ENCODE data around the gene MYO5B.
"Not testable (repeated sequence)": the region's sequence is repeated elsewhere in the genome, so short reads cannot be mapped to it uniquely, and the experiment has no call there.

The MYO5B gene

GRCh38 chr18:49788327-49788898 lies 406.5 kb downstream of the MYO5B start:
- DNase-seq (ENCODE audit: low spot score) = no peak

- no peak for DNase-seq (ENCODE audit: low spot score)
Observed at GRCh38 chr18:49786019-49786720, 408.8 kb downstream of the MYO5B start.

DNA sequence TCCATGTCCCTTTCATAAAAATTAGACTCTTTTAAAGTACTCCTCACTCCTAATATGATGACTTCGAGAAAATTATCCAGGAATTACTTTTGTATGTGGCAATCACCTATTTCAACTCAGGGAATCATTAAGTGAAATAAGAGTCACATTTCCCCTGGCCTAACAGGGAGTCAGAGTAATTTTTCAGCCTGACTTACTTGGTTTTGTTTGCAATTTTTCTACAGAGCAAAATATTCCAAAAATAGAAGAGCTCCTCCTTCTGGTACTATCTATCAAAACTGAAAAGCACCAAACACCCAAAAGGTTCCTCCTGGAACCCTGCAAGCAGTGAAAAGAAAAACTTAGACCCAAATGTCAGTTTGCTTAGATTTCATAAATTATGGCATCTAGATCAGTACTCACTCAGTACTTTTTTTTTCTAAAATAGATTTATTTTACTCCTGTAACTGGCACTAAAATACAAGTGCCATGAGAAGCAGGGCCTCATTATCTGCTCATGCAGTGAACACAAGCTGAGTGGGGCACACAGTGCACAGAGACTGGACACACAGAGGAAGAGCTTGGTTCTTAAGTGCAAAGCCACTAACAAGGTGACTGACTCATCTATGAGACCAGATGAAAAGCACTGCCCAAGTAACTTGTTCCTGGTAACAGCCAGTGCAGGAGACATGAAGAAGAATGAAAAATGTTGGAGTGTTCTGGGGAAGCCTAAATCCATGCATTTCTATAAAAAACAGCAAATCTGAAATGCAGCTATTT lies 410.3 kb downstream of the MYO5B start:
- DNase-seq (ENCODE audit: low spot score) = no peak

DNA sequence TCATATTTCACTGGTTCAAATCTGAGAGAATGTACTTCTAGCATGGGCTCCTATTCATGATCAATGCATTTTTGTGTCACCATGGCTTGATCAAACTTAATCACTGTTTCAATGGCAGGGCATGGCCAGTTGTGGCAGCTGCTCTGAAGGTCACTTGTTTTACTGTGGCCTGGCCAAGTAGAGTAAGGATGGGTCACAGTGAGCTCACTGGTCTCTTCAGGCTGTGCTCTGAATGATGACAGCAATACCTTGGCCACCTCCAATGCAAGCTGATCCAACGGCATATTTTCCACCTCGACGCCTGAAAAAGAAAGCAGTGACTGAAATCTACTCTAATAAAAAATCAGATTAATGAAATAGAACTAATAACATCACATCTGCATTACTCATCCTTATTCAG lies 411.3 kb downstream of the MYO5B start:
- not testable (repeated sequence) for DNase-seq (ENCODE audit: low spot score)

DNA sequence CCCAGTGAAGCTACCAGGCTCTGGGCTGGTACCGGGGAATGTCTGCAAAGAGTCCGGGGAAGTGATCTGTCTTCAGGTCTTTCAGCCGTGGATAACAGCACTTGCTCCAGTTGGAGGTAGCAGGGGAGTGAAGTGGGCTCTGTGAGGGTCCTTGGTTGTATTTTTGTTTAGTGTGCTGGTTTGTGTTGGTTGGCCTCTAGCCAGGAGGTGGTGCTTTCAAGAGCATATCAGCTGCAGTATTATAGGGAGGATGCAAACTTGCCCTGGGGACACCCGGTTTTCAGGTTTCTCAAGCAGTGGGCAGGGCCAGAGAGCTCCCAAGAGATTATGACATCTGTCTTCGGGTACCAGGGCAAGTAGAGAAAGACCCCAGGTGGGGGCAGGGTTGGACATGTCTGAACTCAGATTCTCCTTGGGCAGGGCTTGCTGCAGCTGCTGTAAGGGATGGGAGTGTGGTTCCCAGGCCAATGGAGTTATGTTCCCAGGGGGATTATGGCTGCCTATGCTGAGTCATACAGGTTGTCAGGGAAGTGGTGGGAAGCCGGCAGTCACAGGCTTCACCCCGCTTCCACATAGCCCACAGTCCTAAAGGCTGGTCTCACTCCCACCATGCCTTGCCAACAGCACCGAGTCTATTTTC lies 416.0 kb downstream of the MYO5B start:
- no peak for DNase-seq (ENCODE audit: low spot score)

Measured in germinal center (tissue), 1 donor.